GM18858 (cell line): Measurements from ENCODE around the gene CDH6.
"Not testable (repeated sequence)": the region's sequence is repeated elsewhere in the genome, so short reads cannot be mapped to it uniquely, and the experiment has no call there.

Source experiments
- ATAC-seq: cut with Tn5 transposase; IDR thresholded peaks from one replicate; pipeline ENCODE4 v1.9.1; 2021; ENCODE audit not compliant: unreplicated experiment

CDH6 gene

GRCh38 chr5:31322946-31323345 lies 129.5 kb downstream of the CDH6 start:
- ATAC-seq, result no peak

- ATAC-seq, result no peak
Observed at GRCh38 chr5:31324842-31325241, 131.4 kb downstream of the CDH6 start.

GRCh38 chr5:31328040-31328733 lies 134.7 kb downstream of the CDH6 start:
- ATAC-seq, result no peak

- no peak for ATAC-seq
Observed at GRCh38 chr5:31329715-31330114, 136.2 kb downstream of the CDH6 start.

GRCh38 chr5:31332160-31332559 lies 138.7 kb downstream of the CDH6 start:
- no peak for ATAC-seq

- ATAC-seq, result no peak
Observed at GRCh38 chr5:31333475-31333874, 140.0 kb downstream of the CDH6 start.

- ATAC-seq, result no peak
Observed at GRCh38 chr5:31334061-31334860, 140.8 kb downstream of the CDH6 start.

GRCh38 chr5:31335456-31335855 lies 142.0 kb downstream of the CDH6 start:
- ATAC-seq, result no peak

GRCh38 chr5:31343946-31344345 lies 150.5 kb downstream of the CDH6 start:
- ATAC-seq, result no peak

GRCh38 chr5:31346896-31347551 lies 153.5 kb downstream of the CDH6 start:
- ATAC-seq, result no peak

- ATAC-seq, result no peak
Observed at GRCh38 chr5:31347552-31347905, 154.0 kb downstream of the CDH6 start.

GRCh38 chr5:31350395-31350794 lies 156.9 kb downstream of the CDH6 start:
- ATAC-seq, result no peak

- no peak for ATAC-seq
Observed at GRCh38 chr5:31355337-31355736, 161.9 kb downstream of the CDH6 start.

GRCh38 chr5:31357038-31357437 lies 163.6 kb downstream of the CDH6 start:
- ATAC-seq, result no peak

- ATAC-seq, result peak; percentile 92
Observed at GRCh38 chr5:31359839-31360238, 166.4 kb downstream of the CDH6 start.

- no peak for ATAC-seq
Observed at GRCh38 chr5:31361234-31361633, 167.7 kb downstream of the CDH6 start.

GRCh38 chr5:31361704-31362528 lies 168.4 kb downstream of the CDH6 start:
- not testable (repeated sequence) for ATAC-seq

- ATAC-seq, result no peak
Observed at GRCh38 chr5:31362529-31362900, 169.0 kb downstream of the CDH6 start.

- ATAC-seq, result no peak
Observed at GRCh38 chr5:31362931-31363568, 169.6 kb downstream of the CDH6 start.

GRCh38 chr5:31364881-31365636 lies 171.6 kb downstream of the CDH6 start:
- ATAC-seq, result no peak
